GM18909 (cell line): Measurements from ENCODE around the gene ENOSF1.

Source experiments
- ATAC-seq: cut with Tn5 transposase; IDR thresholded peaks from one replicate; pipeline ENCODE4 v1.9.1; 2021; ENCODE audit warnings: mild to moderate bottlenecking; ENCODE audit not compliant: unreplicated experiment, poor library complexity

The ENOSF1 gene

DNA sequence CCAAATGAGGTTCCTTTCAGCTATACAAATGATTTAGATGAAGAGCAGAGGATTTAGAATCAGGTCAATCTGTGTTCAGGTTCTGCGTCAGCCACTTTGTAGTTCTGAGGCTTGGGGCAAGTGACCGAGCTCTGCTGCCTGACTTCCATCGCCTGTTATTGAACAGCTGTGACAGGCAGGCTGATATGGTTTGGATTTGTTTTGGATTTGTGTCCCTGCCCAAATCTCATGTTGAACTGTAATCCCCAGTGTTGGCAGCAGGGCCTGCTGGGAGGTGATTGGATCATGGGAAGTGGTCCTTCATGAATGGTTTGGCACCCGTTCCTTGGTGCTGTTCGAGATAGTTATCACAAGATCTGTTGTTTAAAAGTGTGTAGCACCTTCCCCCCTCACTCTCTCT, 36.4 kb downstream of the ENOSF1 start:
- no peak for ATAC-seq

- ATAC-seq = no peak
Observed at GRCh38 chr18:675307-675706, 37.1 kb downstream of the ENOSF1 start.

DNA sequence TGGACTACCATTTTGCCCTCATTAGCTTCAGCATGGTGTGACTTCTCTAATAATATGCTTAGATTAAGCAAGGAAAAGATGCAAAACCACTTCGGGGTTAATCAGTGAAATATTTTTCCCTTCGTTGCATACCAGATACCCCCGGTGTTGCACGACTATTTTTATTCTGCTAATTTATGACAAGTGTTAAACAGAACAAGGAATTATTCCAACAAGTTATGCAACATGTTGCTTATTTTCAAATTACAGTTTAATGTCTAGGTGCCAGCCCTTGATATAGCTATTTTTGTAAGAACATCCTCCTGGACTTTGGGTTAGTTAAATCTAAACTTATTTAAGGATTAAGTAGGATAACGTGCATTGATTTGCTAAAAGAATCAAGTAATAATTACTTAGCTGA, 38.7 kb downstream of the ENOSF1 start:
- no peak for ATAC-seq

DNA sequence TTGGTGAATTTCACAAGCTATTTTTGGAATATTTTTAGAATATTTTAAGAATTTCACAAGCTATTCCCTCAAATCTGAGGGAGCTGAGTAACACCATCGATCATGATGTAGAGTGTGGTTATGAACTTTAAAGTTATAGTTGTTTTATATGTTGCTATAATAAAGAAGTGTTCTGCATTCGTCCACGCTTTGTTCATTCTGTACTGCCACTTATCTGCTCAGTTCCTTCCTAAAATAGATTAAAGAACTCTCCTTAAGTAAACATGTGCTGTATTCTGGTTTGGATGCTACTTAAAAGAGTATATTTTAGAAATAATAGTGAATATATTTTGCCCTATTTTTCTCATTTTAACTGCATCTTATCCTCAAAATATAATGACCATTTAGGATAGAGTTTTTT, 39.1 kb downstream of the ENOSF1 start:
- no peak for ATAC-seq

GRCh38 chr18:671405-671804, 41.0 kb downstream of the ENOSF1 start:
- ATAC-seq = no peak

- ATAC-seq = no peak
Observed at GRCh38 chr18:670522-670921, 41.9 kb downstream of the ENOSF1 start.

DNA sequence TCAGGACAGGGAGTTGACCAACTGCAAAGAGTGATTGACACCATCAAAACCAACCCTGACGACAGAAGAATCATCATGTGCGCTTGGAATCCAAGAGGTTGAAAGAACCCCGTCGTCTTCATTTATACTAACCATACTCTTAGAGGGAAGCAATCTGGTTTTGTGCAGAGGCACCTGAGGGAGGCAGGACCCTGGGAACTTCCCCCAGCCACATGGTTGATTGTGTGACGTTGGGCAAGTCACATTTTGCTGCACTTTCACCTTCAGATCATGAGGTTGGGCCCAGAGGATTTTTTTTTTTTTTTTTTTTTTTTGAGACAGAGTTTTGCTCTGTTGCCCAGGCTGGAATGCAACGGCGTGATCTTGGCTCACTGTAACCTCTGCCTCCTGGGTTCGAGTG, 43.4 kb downstream of the ENOSF1 start:
- no peak for ATAC-seq

- no peak for ATAC-seq
Observed at GRCh38 chr18:668260-668659, 44.2 kb downstream of the ENOSF1 start.

GRCh38 chr18:666628-667027, 45.8 kb downstream of the ENOSF1 start:
- no peak for ATAC-seq

DNA sequence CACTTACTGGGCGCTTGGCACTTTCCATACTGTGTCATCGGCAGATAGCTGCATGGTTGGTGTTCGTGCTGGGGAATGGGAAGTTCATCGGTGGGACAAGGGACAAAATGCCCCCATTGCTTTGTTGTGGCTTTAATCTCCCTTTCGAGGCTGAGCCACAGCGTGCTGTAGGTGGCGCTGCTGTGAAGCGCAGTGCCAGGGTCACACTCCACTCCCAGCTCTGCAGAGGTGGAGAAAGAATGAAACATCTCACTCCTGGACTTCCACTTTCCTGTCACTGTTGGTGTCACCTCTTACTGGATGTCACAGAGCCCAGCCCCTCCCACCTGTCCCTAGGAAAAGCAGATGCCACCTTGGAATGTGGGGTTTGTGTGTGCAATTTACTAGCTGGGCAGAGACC, 46.3 kb downstream of the ENOSF1 start:
- no peak for ATAC-seq

- no peak for ATAC-seq
Observed at GRCh38 chr18:662197-662596, 50.2 kb downstream of the ENOSF1 start.

DNA sequence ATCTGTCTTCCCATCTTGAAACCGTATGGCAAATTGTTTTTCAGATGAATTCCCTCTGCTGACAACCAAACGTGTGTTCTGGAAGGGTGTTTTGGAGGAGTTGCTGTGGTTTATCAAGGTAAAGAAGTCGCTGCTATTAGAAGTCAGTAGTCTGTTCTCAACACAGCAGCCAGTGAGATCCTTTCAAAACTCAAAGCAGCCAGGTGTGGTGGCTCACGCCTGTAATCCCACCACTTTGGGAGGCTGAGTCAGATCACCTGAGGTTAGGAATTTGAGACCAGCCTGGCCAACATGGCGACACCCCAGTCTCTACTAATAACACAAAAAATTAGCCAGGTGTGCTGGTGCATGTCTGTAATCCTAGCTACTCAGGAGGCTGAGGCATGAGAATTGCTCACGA, 52.8 kb downstream of the ENOSF1 start:
- no peak for ATAC-seq

- no peak for ATAC-seq
Observed at GRCh38 chr18:658947-659533, 53.4 kb downstream of the ENOSF1 start.

DNA sequence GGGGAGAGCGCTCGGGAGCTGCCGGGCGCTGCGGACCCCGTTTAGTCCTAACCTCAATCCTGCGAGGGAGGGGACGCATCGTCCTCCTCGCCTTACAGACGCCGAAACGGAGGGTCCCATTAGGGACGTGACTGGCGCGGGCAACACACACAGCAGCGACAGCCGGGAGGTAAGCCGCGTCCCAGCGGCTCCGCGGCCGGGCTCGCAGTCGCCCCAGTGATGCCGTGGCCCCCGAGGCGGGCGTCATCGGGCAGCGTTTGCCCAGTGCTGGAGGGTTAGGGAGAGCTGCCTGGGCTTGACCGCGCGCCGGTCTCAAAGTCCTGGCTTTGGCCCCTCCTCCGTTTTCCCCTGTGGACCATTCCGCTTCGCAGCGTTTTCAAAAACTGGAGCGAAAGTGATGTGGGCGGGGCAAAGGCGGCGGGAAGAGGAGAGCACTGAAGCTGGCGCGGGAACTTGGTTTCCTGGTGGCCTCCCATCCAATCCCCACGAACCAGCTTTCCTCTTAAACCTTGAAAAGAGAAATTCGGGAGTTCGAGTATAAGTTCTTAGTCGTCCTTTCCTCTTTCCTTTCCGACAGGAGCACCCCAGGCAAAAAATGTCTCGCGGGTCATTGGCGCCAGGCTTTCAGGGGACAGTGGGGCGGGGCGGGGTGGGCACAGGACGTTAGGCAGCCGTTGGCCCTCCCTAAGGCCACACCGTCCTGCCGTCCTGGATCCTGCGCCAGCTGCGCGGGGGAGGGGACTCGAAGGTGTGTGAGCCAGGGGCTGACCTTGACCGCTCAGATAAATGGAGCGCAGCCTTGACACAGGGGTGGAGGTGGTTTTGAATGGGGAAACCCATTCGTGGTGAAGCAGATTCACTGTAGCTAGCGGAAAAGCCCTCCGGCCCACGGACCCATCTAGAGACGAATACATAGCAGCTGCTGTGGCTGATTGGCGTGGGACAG, 54.2 kb downstream of the ENOSF1 start:
- ATAC-seq = peak; percentile 65

GRCh38 chr18:657311-658000, 55.0 kb downstream of the ENOSF1 start, which contains the start of gene TYMS:
Gene TYMS (plus strand): TSS chr18:657653. CDS start chr18:657743, 90 bp downstream.
- peak; percentile 54 for ATAC-seq

DNA sequence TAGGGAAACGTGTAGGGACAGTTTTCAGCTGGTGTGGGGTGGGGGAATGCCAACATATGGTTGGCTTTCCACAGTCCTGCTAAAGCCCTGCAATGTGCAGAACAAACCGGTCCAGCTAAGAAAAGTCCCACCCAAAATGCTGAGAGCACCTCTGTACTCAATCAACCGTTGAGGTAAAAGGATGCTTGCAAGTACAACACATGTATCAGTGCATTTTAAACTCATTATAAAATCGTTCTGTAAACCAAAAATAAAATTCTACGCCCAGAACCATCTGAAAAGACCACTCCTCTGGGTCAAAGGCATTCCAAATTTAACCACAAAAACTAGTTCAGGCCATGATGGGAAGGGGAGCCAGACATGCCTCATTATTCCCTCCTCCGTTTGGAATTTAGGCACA, 57.0 kb downstream of the ENOSF1 start:
- ATAC-seq = no peak

DNA sequence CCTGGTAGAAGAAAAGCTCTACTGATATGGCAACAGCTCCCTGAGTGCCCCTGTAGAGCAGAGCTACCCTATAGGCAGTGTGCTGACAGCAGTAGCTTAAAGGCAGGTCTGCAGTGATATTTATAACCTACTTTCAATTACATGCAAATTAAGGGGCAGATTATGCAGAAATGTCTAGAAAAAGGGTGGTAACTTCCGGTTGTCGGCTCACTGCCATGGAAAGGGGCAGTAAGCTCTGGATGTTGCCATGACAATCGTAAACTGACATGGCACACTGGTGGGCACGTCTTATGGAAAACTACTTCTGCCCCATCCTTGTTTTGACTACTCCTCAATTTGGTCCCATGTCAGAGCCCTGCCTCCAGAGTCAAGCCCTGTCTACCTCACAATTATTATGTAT, 57.8 kb downstream of the ENOSF1 start:
- ATAC-seq = no peak

DNA sequence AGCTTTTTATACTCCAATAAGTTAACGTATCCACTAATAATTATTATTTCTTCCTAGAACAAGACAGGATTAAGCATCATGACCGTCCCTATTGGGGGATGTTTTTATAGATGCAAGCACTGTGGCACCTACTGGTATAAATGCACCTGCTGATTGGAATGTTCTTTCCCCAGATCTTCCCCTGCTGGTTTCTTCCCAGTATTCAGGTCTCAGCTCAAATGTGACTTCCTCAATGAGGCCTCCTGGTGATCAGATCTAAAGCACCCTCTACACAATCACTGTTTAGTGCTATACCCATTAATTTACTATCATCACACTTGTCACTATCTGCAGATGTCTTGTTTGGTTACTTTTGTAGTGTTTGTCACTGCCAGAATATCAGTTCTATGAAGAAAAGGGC, 58.9 kb downstream of the ENOSF1 start:
- ATAC-seq = no peak

DNA sequence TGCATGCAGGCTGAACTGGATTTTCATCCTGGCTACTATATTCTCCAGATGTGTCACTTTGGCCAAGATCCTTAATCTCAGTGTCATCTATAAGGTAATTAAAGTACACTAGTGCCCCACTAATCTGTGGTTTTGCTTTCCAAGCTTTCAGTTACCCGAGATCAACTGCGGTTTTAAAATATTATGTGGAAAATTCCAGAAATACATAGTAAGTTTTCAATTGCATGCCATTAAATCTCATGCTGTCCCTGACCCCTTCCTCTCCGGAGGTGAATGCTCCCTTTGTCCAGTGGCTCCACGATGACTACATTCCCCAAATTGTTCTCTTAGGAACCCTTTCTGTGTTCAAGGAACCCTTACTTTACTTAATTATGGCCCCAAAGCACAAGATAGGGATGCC, 60.3 kb downstream of the ENOSF1 start:
- no peak for ATAC-seq

GRCh38 chr18:650428-650858, 62.0 kb downstream of the ENOSF1 start:
- peak; percentile 96 for ATAC-seq

DNA sequence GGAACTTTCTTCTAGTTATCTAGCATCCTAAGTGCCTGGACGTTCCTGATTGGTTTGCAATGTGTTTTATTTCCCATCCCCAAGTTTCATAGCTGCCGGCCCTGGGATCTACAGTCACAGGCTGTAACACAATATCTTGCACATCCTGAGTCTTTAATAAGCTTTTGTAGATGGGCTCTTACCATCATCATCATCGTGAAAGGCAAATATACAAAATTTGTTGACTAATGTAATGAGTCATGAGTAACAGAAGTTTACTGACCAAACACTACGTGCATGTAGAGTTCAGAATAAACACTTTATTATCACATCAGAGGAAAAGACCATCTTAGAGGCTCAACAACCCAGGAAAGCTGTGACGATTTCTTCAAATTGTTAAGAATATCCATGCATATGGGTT, 63.1 kb downstream of the ENOSF1 start:
- ATAC-seq = no peak
